Neural cell (in vitro differentiated cells): ENCODE results near the gene SH3D19.

Source experiments
- RAD21 ChIP-seq: fragments of 450-650 bp; conservative IDR thresholded peaks from 2 replicates; pipeline ENCODE4 v1.6.1; 2014; ENCODE audit warnings: antibody characterized with exemption, mild to moderate bottlenecking, moderate library complexity
- TAF1 ChIP-seq: IDR thresholded peaks from 2 replicates; pipeline ENCODE4 v1.6.1; 2012; ENCODE audit warnings: low read depth
- TF ChIP-seq, protein P1 (sequence below): fragments of 450-650 bp; IDR thresholded peaks from 2 replicates; pipeline ENCODE4 v1.5.1; 2014; ENCODE audit warnings: antibody characterized with exemption, mild to moderate bottlenecking, moderate library complexity; ENCODE audit not compliant: poor library complexity, severe bottlenecking

DNA sequence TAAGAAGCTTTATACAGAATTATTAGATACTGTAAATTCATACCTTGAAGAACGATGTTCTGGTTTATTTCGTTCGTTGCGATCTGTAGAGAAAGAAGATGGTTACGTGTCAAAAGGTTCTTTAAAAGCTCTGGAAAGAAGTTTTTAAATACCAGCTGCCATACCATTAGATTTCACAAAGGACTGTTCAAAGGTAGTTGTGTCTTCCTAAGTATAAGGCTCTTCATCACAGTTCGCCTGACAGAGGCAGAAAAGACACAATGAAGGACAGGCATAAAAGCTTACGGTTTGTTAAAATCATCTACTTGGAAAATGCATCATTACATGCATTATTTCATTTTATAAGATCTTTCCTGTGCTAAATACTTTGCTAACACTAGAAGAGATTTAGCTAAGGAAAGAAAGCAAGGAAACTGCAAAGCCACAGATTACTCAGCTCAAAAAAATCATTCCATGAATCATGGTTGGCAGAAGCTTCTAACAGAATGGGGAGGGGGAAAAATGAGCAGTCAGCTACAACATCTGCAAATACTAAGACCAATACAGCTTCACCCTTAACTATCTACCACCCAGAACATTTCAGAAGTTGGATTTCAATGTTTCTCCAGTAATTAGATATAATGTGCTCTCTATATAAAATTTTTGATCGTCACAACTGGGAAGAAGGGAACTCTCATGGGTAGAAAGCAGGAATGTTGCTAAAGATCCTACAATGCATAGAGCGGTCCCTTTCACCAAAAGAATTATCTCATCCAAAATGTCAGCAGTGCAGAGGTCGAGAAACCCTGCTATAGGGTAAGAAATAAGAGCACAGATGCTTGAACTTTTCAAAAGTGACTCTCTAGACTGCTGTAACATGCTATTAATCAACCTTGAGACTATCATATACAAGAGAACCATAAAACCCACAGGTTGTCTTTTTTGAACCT, 99.1 kb downstream of the SH3D19 start:
- TF ChIP-seq, protein P1, sequence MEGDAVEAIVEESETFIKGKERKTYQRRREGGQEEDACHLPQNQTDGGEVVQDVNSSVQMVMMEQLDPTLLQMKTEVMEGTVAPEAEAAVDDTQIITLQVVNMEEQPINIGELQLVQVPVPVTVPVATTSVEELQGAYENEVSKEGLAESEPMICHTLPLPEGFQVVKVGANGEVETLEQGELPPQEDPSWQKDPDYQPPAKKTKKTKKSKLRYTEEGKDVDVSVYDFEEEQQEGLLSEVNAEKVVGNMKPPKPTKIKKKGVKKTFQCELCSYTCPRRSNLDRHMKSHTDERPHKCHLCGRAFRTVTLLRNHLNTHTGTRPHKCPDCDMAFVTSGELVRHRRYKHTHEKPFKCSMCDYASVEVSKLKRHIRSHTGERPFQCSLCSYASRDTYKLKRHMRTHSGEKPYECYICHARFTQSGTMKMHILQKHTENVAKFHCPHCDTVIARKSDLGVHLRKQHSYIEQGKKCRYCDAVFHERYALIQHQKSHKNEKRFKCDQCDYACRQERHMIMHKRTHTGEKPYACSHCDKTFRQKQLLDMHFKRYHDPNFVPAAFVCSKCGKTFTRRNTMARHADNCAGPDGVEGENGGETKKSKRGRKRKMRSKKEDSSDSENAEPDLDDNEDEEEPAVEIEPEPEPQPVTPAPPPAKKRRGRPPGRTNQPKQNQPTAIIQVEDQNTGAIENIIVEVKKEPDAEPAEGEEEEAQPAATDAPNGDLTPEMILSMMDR = no peak
- no peak for TF ChIP-seq RAD21
- TF ChIP-seq TAF1 = no peak
